Subcutaneous abdominal adipose tissue (tissue), 5 donors: ENCODE measurements around the gene SSPN.
A peak's percentile ranks its signal among the peaks of the same experiment; 100 is the strongest.

ENCODE experiments used
- H3K27ac ChIP-seq: one replicate; pipeline ENCODE4 v1.7.0; 2013; ENCODE audit warnings: low read depth, mild to moderate bottlenecking, inconsistent platforms, low read length, moderate library complexity
- H3K27me3 ChIP-seq, 5 donors: one replicate each; pipeline ENCODE4 v1.7.0; 2013; ENCODE audit warnings: low read length in 5 of 5, inconsistent platforms in 1 of 5; ENCODE audit not compliant: control insufficient read depth in 5 of 5, insufficient read depth in 4 of 5
- H3K36me3 ChIP-seq, 5 donors: one replicate each; pipeline ENCODE4 v1.7.0; 2013; ENCODE audit warnings: low read length in 5 of 5; ENCODE audit not compliant: control insufficient read depth in 5 of 5, insufficient read depth in 5 of 5
- H3K4me1 ChIP-seq, 5 donors: one replicate each; pipeline ENCODE4 v1.7.0; 2013; ENCODE audit warnings: low read length in 5 of 5, mild to moderate bottlenecking in 3 of 5, moderate library complexity in 1 of 5; ENCODE audit not compliant: control insufficient read depth in 5 of 5, insufficient read depth in 5 of 5
- H3K4me3 ChIP-seq, 5 donors: one replicate each; pipeline ENCODE4 v1.7.0; 2013; ENCODE audit warnings: low read length in 5 of 5, low read depth in 1 of 5
- H3K9ac ChIP-seq, 5 donors: one replicate each; pipeline ENCODE4 v1.7.0; 2013; ENCODE audit warnings: low read length in 5 of 5, mild to moderate bottlenecking in 4 of 5, moderate library complexity in 3 of 5
- H3K9me3 ChIP-seq, 5 donors: one replicate each; pipeline ENCODE4 v1.7.0; 2013; ENCODE audit warnings: low read length in 5 of 5; ENCODE audit not compliant: control insufficient read depth in 5 of 5
- donor health status: healthy.
- donor health status: healthy.
- donor health status: healthy.
- donor health status: healthy.
- donor health status: healthy.

Gene SSPN

DNA sequence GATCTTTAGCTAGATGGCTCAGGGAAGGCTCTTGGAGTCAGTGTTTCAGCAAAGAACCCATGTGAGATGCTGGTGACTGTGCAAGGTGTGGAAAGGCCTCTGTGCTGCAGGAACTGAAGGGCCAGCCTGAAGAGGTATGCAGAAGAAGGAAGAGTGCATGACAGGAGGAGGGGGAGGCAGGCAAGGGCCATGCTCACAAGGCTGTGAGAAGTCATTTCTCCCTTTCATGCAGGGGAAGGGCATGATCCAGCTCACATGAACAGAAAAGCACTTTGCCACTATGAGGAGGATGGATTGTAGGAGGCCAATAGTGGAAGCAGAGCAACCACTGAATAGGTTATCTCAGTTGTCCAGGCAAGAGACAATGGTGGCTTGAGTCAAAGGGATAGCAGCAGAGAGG is 83.7 kb downstream of the SSPN start:
- H3K4me1 ChIP-seq = peaks cover 0 to 32% (median 25%) of the 10 kb centered on the region in 5 donors
- no peaks in the 10 kb centered on the region for H3K9me3 ChIP-seq
- no peak overlapping the region for H3K9ac ChIP-seq
- H3K27me3 ChIP-seq = no peaks in the 10 kb centered on the region
- no peak overlapping the region for H3K4me3 ChIP-seq
- no peaks in the 10 kb centered on the region for H3K36me3 ChIP-seq
- H3K27ac ChIP-seq = no peak overlapping the region

DNA sequence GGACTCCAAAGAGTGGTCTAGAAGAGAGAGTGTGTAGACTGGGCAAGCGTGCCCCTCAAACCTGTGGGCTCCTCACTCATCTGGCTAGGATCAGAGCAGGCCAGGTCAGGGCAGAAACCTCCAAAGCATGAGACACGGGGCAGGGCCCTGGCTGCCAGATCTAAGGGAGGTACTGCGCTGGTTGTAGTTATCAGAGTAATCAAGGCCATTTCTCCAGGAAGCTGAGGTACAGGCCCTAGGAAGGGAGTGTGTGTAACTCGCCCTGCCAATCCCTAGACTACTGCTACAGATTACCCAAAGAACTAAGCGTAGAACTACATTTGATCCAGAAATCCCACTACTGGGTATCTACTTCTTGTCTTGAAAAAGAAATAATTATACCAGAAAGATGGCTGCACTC is 84.5 kb downstream of the SSPN start:
- Histone ChIP-seq H3K4me3 (no peak overlapping the region), H3K9me3 (no peaks in the 10 kb centered on the region), H3K27me3 (no peaks in the 10 kb centered on the region), H3K36me3 (no peaks in the 10 kb centered on the region), H3K27ac (no peak overlapping the region), H3K9ac (no peak overlapping the region), H3K4me1 (peaks cover 0 to 23% (median 17%) of the 10 kb centered on the region in 5 donors)

DNA sequence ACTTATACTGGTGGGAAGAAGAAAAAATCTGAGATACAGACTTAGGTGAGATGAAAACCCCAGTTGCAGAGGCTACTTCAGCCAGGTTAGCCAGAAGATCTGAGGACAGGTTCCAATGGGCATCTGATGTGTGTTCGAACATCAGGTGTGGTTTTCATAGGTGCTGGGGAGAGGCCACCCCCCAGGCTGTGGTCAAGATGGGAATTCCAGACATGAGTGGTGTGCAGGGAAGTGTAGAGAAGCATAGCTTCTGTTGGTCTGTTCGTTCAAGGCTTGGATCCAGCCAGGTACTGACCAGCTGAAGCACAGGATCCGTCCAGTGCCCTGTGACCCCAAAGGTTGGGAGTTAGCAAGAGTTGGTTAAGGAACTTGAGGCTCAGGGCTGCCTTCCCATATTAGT is 85.5 kb downstream of the SSPN start:
- peaks cover 0 to 15% (median 14%) of the 10 kb centered on the region in 5 donors for H3K4me1 ChIP-seq
- no peak overlapping the region for H3K9ac ChIP-seq
- peaks cover 0 to 3% (median 0%) of the 10 kb centered on the region in 5 donors for H3K9me3 ChIP-seq
- H3K4me3 ChIP-seq = peak overlapping the region in 1 of 5 donors; percentile 1
- H3K27me3 ChIP-seq = no peaks in the 10 kb centered on the region
- no peak overlapping the region for H3K27ac ChIP-seq
- H3K36me3 ChIP-seq = no peaks in the 10 kb centered on the region

DNA sequence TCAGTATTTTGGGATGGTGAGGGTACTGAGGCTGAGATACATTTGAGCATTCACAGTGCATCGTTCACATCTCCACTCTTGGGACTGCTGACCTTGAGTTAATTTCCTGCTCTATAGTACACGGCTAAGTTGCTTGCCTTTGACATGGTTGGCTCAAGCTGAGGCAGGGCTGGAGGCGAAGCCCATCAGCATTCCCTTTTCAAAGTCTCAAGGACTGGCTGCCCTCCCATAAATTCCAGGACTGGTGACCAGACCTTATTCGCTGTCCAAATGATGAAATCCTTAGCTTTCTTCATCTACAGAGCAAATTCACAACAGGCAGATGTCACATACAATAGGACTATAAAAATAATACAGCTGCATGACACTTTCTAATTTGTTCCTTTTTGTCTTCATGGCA is 85.9 kb downstream of the SSPN start:
- H3K4me1 ChIP-seq = peaks cover 0 to 18% (median 12%) of the 10 kb centered on the region in 5 donors
- H3K36me3 ChIP-seq = no peaks in the 10 kb centered on the region
- peak overlapping the region; percentile 61 for H3K27ac ChIP-seq
- H3K9ac ChIP-seq = no peak overlapping the region
- no peaks in the 10 kb centered on the region for H3K27me3 ChIP-seq
- peak overlapping the region in 1 of 5 donors; percentile 1 for H3K4me3 ChIP-seq
- peaks cover 0 to 5% (median 0%) of the 10 kb centered on the region in 5 donors for H3K9me3 ChIP-seq

- Histone ChIP-seq H3K36me3 (no peaks in the 10 kb centered on the region), H3K27me3 (no peaks in the 10 kb centered on the region), H3K4me1 (peaks cover 0 to 29% (median 19%) of the 10 kb centered on the region in 5 donors), H3K9me3 (peaks cover 0 to 5% (median 0%) of the 10 kb centered on the region in 5 donors), H3K27ac (no peak overlapping the region), H3K9ac (no peak overlapping the region), H3K4me3 (no peak overlapping the region)
These were observed 87.1 kb downstream of the SSPN start for GRCh38 chr12:26282339-26282940.

DNA sequence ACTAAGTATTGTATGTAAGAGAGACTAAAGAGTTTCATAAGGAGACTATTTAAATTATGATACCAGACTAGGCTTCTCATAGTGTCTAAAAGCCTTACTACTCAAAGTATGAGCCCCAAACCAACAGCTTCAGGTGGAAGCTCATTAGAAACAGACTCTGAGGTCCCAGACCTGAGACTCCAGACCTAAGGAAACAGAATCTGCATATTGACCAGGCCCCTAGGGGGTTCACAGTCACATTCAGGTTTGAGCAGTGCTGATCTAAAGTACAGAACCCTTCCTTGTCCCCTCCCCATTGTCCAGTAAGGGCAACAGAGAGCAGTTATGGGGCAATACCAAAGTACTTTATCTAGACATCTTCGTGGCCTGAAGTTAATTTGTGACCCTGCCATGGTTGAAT is 87.7 kb downstream of the SSPN start:
- H3K9me3 ChIP-seq = peaks cover 0 to 5% (median 0%) of the 10 kb centered on the region in 5 donors
- no peak overlapping the region for H3K27ac ChIP-seq
- peaks cover 0 to 35% (median 25%) of the 10 kb centered on the region in 5 donors for H3K4me1 ChIP-seq
- no peak overlapping the region for H3K9ac ChIP-seq
- no peaks in the 10 kb centered on the region for H3K27me3 ChIP-seq
- no peaks in the 10 kb centered on the region for H3K36me3 ChIP-seq
- no peak overlapping the region for H3K4me3 ChIP-seq

GRCh38 chr12:26283617-26284016 is 88.2 kb downstream of the SSPN start:
- Histone ChIP-seq H3K27ac (no peak overlapping the region), H3K27me3 (no peaks in the 10 kb centered on the region), H3K9ac (no peak overlapping the region), H3K9me3 (peaks cover 0 to 5% (median 0%) of the 10 kb centered on the region in 5 donors), H3K4me3 (no peak overlapping the region), H3K36me3 (no peaks in the 10 kb centered on the region), H3K4me1 (peaks cover 0 to 41% (median 31%) of the 10 kb centered on the region in 5 donors)

DNA sequence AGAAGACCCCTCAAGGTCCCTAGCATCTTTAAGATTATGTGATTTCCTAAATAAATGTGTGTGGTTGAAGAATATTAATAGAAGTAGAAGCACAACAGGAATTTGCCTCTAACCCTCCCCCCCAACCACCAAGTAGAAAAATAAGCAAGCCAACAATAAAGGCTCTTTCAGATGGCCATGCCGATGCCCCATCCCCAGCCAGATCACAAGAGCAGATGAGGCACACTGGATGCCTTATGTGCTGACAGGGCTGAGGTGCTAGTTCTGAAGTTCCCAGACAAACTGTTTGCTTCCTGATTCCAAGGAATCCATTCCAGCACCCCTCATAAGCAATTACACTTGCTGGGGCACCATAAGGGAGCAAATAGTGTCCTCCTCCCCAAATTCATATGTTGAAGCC is 90.0 kb downstream of the SSPN start:
- Histone ChIP-seq H3K27ac (no peak overlapping the region), H3K27me3 (no peaks in the 10 kb centered on the region), H3K4me3 (no peak overlapping the region), H3K9me3 (peaks cover 0 to 5% (median 0%) of the 10 kb centered on the region in 5 donors), H3K9ac (no peak overlapping the region), H3K36me3 (no peaks in the 10 kb centered on the region), H3K4me1 (peaks cover 0 to 41% (median 31%) of the 10 kb centered on the region in 5 donors)

- peaks cover 0 to 5% (median 0%) of the 10 kb centered on the region in 5 donors for H3K9me3 ChIP-seq
- H3K9ac ChIP-seq = no peak overlapping the region
- no peak overlapping the region for H3K27ac ChIP-seq
- H3K27me3 ChIP-seq = no peaks in the 10 kb centered on the region
- peaks cover 0 to 37% (median 31%) of the 10 kb centered on the region in 5 donors for H3K4me1 ChIP-seq
- H3K36me3 ChIP-seq = no peaks in the 10 kb centered on the region
- H3K4me3 ChIP-seq = no peak overlapping the region
These were observed 90.8 kb downstream of the SSPN start for GRCh38 chr12:26286186-26286585.

DNA sequence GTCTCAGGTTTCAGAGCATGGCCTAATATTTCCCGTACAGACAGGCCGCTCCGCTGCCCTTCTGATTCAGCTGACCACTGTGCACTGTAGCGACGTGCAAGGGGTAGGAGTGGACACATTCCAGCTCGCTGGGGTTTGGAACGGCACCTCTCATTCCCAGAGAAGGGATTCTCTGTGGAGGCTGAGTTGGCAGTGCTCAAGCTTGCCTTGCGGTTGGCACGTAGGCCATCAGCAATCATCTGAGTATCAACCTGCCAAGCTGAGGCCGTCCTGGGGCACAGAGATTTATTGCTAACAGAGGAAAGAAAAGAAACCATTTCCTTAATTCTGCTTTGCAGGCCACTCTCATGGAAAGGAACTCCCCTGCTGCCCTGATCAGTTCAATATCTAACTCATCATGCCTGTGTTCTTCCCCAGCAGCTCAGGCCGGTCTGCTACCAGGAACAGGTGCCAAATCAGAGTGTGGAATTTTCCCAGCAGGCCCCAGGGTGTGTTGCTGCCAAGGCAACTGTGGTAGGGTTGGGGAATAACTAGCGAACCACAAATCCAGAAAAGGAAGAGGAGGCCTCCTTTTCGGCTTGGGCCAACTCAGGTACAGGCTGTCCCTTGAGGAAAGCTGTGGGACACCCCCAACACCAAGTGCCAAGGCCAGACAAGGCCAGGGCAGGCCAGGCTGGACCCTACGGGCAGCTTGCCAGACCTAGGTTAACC is 92.5 kb downstream of the SSPN start:
- Histone ChIP-seq H3K27me3 (no peaks in the 10 kb centered on the region), H3K9me3 (peaks cover 0 to 5% (median 0%) of the 10 kb centered on the region in 5 donors), H3K9ac (peak overlapping the region in 3 of 5 donors; percentile 29 to 50 (median 40)), H3K27ac (peak overlapping the region; percentile 93), H3K36me3 (no peaks in the 10 kb centered on the region), H3K4me3 (peak overlapping the region in 1 of 5 donors; percentile 41), H3K4me1 (peaks cover 0 to 27% (median 22%) of the 10 kb centered on the region in 5 donors)
